Calu3 (cell line): ENCODE measurements around the gene HDAC4. TPM values are rescaled to one million over a fixed set of nuclear protein-coding genes. Genes with fewer than 3 reads are reported as not detected.

ENCODE experiments used
- BruUV-seq: library from RNA; stranded (reverse); fragments of 400-500 nt; replicated peaks from 2 replicates; lab custom pipeline; 2021; lab: Mats Ljungman, UMichigan
- CTCF ChIA-PET: fragments of 300-600 bp; sonication (Branson Sonifier 250); formaldehyde crosslinking; loops from one replicate; lab custom pipeline; 2022; ENCODE audit warnings: antibody characterized with exemption; lab: Charles Lee
- DNase-seq: peaks from one replicate; pipeline ENCODE4 v3.0.0; 2022
- H3K27ac Mint-ChIP-seq: one replicate; pipeline ENCODE4 v1.8.0; 2022; ENCODE audit warnings: mixed read lengths; ENCODE audit not compliant: unreplicated experiment
- H3K27me3 Mint-ChIP-seq: one replicate; pipeline ENCODE4 v1.8.0; 2022; ENCODE audit warnings: mixed read lengths; ENCODE audit not compliant: unreplicated experiment
- H3K36me3 Mint-ChIP-seq: one replicate; pipeline ENCODE4 v1.8.0; 2022; ENCODE audit warnings: mild to moderate bottlenecking, moderate library complexity, mixed read lengths; ENCODE audit not compliant: insufficient read depth, unreplicated experiment
- H3K4me1 Mint-ChIP-seq: one replicate; pipeline ENCODE4 v1.8.0; 2022; ENCODE audit warnings: mild to moderate bottlenecking, low read depth, mixed read lengths; ENCODE audit not compliant: unreplicated experiment
- H3K4me3 Mint-ChIP-seq: one replicate; pipeline ENCODE4 v1.8.0; 2022; ENCODE audit warnings: mild to moderate bottlenecking, low read depth, moderate library complexity, mixed read lengths; ENCODE audit not compliant: unreplicated experiment
- H3K9me3 Mint-ChIP-seq: one replicate; pipeline ENCODE4 v1.8.0; 2022; ENCODE audit warnings: low read depth, mixed read lengths; ENCODE audit not compliant: unreplicated experiment
- intact Hi-C: fragments of 100-400 bp; cut with micrococcal nuclease; formaldehyde crosslinking; loops from one replicate; pipeline ENCODE4 v1.10.0; 2022; ENCODE audit not compliant: unreplicated experiment
- total RNA-seq: library from RNA; stranded (reverse); gene quantifications from 2 replicates; pipeline ENCODE4 v1.2.3, GENCODE V29; 2022
- TF ChIP-seq, protein P1 (sequence below): fragments of 200-600 bp; IDR thresholded peaks from one replicate; pipeline ENCODE4 v1.8.0; 2022; ENCODE audit warnings: antibody characterized with exemption; ENCODE audit not compliant: unreplicated experiment

Gene HDAC4
- total RNA-seq, 1 experiment from 2014 or later: 39.6 TPM

DNA sequence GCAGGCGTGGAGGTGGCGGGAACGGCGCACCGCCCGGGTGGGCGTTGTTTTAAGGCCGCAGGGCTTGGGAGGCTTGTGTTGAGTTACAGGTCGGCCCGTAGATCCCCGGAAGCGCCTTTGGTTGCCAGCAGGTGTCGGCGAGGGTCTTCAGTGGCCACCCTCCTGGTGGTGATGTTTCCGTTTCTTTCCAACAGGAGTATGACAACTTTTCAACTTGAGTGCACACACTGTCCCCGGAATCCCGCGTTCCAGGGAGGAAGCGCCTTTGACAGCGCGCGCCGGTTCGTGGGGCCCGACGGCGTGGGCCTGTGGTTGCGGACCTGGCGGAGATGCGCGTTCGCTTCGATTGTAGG lies 1.0 kb upstream of the HDAC4 start:
- intact Hi-C loops: no loop called here
- CTCF ChIA-PET: no interaction called here
- H3K9me3 Mint-ChIP-seq: no peaks in the 10 kb centered on the region
- peaks cover 29% of the 10 kb centered on the region for H3K36me3 Mint-ChIP-seq
- no peak for DNase-seq
- peaks cover 16% of the 10 kb centered on the region for H3K27me3 Mint-ChIP-seq
- TF ChIP-seq, protein P1, sequence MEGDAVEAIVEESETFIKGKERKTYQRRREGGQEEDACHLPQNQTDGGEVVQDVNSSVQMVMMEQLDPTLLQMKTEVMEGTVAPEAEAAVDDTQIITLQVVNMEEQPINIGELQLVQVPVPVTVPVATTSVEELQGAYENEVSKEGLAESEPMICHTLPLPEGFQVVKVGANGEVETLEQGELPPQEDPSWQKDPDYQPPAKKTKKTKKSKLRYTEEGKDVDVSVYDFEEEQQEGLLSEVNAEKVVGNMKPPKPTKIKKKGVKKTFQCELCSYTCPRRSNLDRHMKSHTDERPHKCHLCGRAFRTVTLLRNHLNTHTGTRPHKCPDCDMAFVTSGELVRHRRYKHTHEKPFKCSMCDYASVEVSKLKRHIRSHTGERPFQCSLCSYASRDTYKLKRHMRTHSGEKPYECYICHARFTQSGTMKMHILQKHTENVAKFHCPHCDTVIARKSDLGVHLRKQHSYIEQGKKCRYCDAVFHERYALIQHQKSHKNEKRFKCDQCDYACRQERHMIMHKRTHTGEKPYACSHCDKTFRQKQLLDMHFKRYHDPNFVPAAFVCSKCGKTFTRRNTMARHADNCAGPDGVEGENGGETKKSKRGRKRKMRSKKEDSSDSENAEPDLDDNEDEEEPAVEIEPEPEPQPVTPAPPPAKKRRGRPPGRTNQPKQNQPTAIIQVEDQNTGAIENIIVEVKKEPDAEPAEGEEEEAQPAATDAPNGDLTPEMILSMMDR: no peak
- H3K27ac Mint-ChIP-seq: peak overlapping the region; percentile 98
- H3K4me1 Mint-ChIP-seq: peaks cover 17% of the 10 kb centered on the region
- TSS peak; percentile 96 for BruUV-seq
- peak overlapping the region; percentile 97 for H3K4me3 Mint-ChIP-seq

DNA sequence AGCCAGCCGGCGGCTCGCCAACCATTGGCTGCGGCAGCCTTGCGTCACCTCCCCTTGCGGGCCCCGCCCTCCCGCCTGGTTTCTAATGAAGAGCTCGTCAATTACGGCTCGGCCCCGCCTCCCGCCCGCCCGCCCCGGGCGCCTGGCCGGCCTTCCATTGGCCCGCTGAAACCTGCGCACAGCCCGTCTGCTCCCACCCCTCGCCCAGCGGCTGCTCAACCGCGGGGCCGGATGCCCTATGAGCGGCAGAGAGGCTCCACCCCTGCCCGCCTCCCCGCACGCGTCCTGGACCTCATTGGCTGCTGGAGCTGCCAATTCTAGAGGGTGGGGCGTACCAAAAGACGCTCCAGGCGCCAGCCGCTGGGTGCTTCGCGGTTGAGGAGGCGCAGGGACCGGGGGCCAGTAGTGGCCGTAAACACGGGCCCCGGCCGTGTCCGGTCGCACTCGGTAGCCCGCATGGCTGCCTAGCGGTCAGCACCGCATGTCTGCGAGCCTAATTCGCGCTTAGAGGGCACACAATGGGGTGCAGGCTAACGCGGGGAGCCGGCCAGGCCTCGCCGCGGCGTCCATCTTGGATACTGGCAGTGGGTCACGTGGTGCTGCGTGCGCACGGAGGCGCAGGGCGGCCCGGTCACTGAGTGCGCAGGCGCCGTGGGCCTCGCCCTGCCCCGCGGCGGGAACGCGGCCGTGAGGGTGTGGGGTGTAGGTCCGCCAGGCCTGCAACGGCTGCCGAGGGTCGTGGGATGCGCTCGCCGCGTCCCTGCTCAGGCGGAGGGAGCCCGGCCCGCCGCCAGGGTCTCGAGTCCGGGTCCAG lies 454 bp upstream of the HDAC4 start:
- Mint-ChIP-seq H3K27me3 (peaks cover 10% of the 10 kb centered on the region), H3K4me1 (peaks cover 17% of the 10 kb centered on the region), H3K9me3 (no peaks in the 10 kb centered on the region), H3K36me3 (peaks cover 29% of the 10 kb centered on the region), H3K27ac (peak overlapping the region; percentile 98), H3K4me3 (peak overlapping the region; percentile 97)
- DNase-seq: peak; percentile 98
- BruUV-seq: no TSS peak
- CTCF ChIA-PET: interaction anchor here (0.7 to 1.0 kb wide), 3 partner anchors 122 to 153 kb away, joined by 3 to 8 read pairs (median 6); no protein-coding TSS in a partner anchor
- intact Hi-C loops: no loop called here
- TF ChIP-seq, protein P1: no peak

DNA sequence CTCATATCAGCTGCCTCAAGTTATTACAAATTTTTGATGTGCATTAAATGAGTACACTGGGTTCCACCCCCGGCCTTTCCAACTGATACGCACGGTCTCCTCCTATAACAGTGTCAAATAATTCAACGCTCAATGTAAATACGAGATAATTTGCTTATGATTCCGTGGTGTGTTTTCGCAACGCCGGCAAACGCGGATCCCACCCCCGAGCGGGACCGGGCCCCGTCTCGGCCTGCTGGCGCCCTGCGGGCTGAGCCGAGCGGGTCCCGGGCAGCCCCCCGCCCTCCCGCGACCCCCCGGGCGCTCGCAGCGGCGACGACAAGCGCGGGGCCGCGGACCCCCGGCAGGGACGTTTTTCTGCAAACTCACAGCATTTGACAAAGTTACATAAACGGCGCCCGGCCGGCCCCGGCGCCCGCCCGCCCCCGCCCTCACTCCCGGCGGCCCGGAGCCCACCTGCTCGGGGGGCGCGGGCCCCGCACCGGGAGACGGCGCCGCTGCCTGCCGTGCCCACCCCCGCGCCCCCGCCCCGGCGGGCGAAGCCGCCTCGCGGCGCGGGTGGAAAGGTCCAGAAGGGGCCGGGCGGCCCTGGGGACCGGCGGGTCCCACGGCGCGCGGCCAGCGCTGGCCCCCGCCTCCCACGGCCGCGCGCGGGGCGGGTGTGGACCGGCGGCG lies 762 bp downstream of the HDAC4 start:
- Mint-ChIP-seq H3K9me3 (no peaks in the 10 kb centered on the region), H3K36me3 (peaks cover 29% of the 10 kb centered on the region), H3K27ac (peak overlapping the region; percentile 80), H3K4me1 (peaks cover 17% of the 10 kb centered on the region), H3K27me3 (no peaks in the 10 kb centered on the region), H3K4me3 (peak overlapping the region; percentile 81)
- TF ChIP-seq, protein P1: no peak
- BruUV-seq: no TSS peak
- no peak for DNase-seq
- intact Hi-C loops: loop anchor here (5.0 to 10.0 kb wide), 3 partner anchors 83 to 255 kb away; no protein-coding TSS in a partner anchor
- CTCF ChIA-PET: interaction anchor here (1.5 kb wide), 1 partner anchor 153 kb away, joined by 6 read pairs; no protein-coding TSS in a partner anchor

DNA sequence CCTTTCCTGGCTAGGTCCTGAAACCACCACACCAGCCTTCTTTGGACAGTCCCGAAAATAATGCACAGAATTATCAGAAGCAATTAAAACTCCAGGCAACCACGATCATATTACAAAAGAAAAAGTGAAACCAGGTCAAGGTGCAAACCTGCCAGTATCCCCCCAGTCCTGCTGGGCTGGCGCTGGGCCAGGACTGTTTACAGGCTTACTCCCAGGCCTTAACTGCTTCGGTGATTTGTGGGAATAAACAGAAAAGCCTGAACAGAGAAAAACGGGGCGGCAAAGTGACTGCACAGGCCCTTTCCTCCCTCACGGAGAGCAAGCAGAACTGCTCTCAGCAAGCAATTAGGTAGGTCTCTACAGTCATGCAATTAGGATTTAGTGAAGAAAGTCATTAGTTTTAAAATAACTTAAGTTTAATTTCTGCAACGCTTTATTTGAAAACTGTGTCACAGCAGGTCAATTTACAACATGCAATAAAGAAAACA lies 1.3 kb downstream of the HDAC4 start:
- peak; percentile 19 for DNase-seq
- H3K4me1 Mint-ChIP-seq: peaks cover 17% of the 10 kb centered on the region
- TF ChIP-seq, protein P1: no peak
- H3K9me3 Mint-ChIP-seq: no peaks in the 10 kb centered on the region
- H3K4me3 Mint-ChIP-seq: peak overlapping the region; percentile 81
- peak overlapping the region; percentile 80 for H3K27ac Mint-ChIP-seq
- H3K36me3 Mint-ChIP-seq: peaks cover 29% of the 10 kb centered on the region
- H3K27me3 Mint-ChIP-seq: no peaks in the 10 kb centered on the region
- intact Hi-C loops: loop anchor here (5.0 to 10.0 kb wide), 3 partner anchors 82 to 255 kb away; no protein-coding TSS in a partner anchor
- TSS peak; percentile 74 for BruUV-seq
- CTCF ChIA-PET: interaction anchor here (1.5 kb wide), 1 partner anchor 152 kb away, joined by 6 read pairs; no protein-coding TSS in a partner anchor
